H9 (cell line): Measurements from ENCODE around the gene PLCG1. TPM values are rescaled to one million over a fixed set of nuclear protein-coding genes. Genes with fewer than 3 reads are reported as not detected.
A peak's percentile ranks its signal among the peaks of the same experiment; 100 is the strongest.

Source experiments
- DNase-seq: peaks from one replicate; pipeline ENCODE4 v3.0.0-alpha.2; 2017
- H2AFZ ChIP-seq: one replicate; pipeline ENCODE4 v1.6.1; 2013; ENCODE audit warnings: mild to moderate bottlenecking, low read length, control low read depth, moderate library complexity
- H2AK5ac ChIP-seq: 2 replicates; pipeline ENCODE4 v1.6.1; 2013; ENCODE audit warnings: low read length, control low read depth, mixed read lengths; ENCODE audit not compliant: insufficient read length
- H2BK120ac ChIP-seq: one replicate; pipeline ENCODE4 v1.6.1; 2013; ENCODE audit warnings: low read depth, mild to moderate bottlenecking, low read length, control low read depth, inconsistent platforms; ENCODE audit not compliant: poor library complexity, severe bottlenecking
- H2BK12ac ChIP-seq: 2 replicates; pipeline ENCODE4 v1.6.1; 2013; ENCODE audit warnings: low read length, control low read depth, mixed read lengths, low read depth; ENCODE audit not compliant: insufficient read length
- H2BK15ac ChIP-seq: 2 replicates; pipeline ENCODE4 v1.6.1; 2013; ENCODE audit warnings: low read depth, low read length, control low read depth
- H2BK20ac ChIP-seq: one replicate; pipeline ENCODE4 v1.6.1; 2013; ENCODE audit warnings: low read depth, mild to moderate bottlenecking, low read length, control low read depth, inconsistent platforms; ENCODE audit not compliant: poor library complexity, severe bottlenecking
- H2BK5ac ChIP-seq: 2 replicates; pipeline ENCODE4 v1.6.1; 2013; ENCODE audit warnings: low read length, control low read depth, mixed read lengths; ENCODE audit not compliant: insufficient read length
- H3K14ac ChIP-seq: 2 replicates; pipeline ENCODE4 v1.6.1; 2013; ENCODE audit warnings: low read length, control low read depth; ENCODE audit not compliant: insufficient read depth
- H3K18ac ChIP-seq: 2 replicates; pipeline ENCODE4 v1.6.1; 2013; ENCODE audit warnings: low read depth, mild to moderate bottlenecking, mixed read lengths, low read length, control low read depth; ENCODE audit not compliant: insufficient read length
- H3K23ac ChIP-seq: 2 replicates; pipeline ENCODE4 v1.6.1; 2013; ENCODE audit warnings: low read length, control low read depth, mixed read lengths, low read depth; ENCODE audit not compliant: insufficient read length
- H3K23me2 ChIP-seq: 2 replicates; pipeline ENCODE4 v1.6.1; 2013; ENCODE audit warnings: low read depth, mild to moderate bottlenecking, mixed read lengths, low read length, control low read depth; ENCODE audit not compliant: insufficient read length, poor library complexity, severe bottlenecking
- H3K27ac ChIP-seq: 2 replicates; pipeline ENCODE4 v1.5.1; 2013; ENCODE audit warnings: low read length, control low read depth, mixed read lengths, low read depth; ENCODE audit not compliant: insufficient read length
- H3K27me3 ChIP-seq: 2 replicates; pipeline ENCODE4 v1.6.1; 2013; ENCODE audit warnings: low read length, control low read depth, inconsistent platforms; ENCODE audit not compliant: insufficient read depth
- H3K4ac ChIP-seq: 2 replicates; pipeline ENCODE4 v1.6.1; 2013; ENCODE audit warnings: low read depth, mild to moderate bottlenecking, control low read depth, inconsistent platforms, low read length, moderate library complexity
- H3K4me1 ChIP-seq: 2 replicates; pipeline ENCODE4 v1.6.1; 2013; ENCODE audit warnings: low read length, control low read depth, inconsistent platforms; ENCODE audit not compliant: insufficient read depth
- H3K4me2 ChIP-seq: 2 replicates; pipeline ENCODE4 v1.6.1; 2013; ENCODE audit warnings: low read length, control low read depth, mixed read lengths; ENCODE audit not compliant: insufficient read length, insufficient read depth
- H3K56ac ChIP-seq: 2 replicates; pipeline ENCODE4 v1.6.1; 2013; ENCODE audit warnings: low read depth, mild to moderate bottlenecking, mixed read lengths, low read length, control low read depth; ENCODE audit not compliant: insufficient read length
- H3K79me1 ChIP-seq: 2 replicates; pipeline ENCODE4 v1.6.1; 2013; ENCODE audit warnings: low read depth, mild to moderate bottlenecking, moderate library complexity, low read length, control low read depth, inconsistent platforms; ENCODE audit not compliant: insufficient read depth, poor library complexity, severe bottlenecking
- H3K79me2 ChIP-seq: 2 replicates; pipeline ENCODE4 v1.6.1; 2013; ENCODE audit warnings: low read length, control low read depth, inconsistent platforms; ENCODE audit not compliant: insufficient read depth
- H3K9ac ChIP-seq: 2 replicates; pipeline ENCODE4 v1.6.1; 2013; ENCODE audit warnings: low read length, control low read depth, mixed read lengths; ENCODE audit not compliant: insufficient read length; ENCODE audit errors: extremely low read depth
- H3K9me3 ChIP-seq: one replicate; pipeline ENCODE4 v1.6.1; 2013; ENCODE audit warnings: low read depth, low read length, inconsistent platforms; ENCODE audit not compliant: control insufficient read depth
- H3T11ph ChIP-seq: one replicate; pipeline ENCODE4 v1.6.1; 2013; ENCODE audit warnings: mild to moderate bottlenecking, low read length, control low read depth, inconsistent platforms
- H4K20me1 ChIP-seq: one replicate; pipeline ENCODE4 v1.6.1; 2013; ENCODE audit not compliant: control insufficient read depth, insufficient read length, insufficient read depth
- H4K5ac ChIP-seq: 2 replicates; pipeline ENCODE4 v1.6.1; 2013; ENCODE audit warnings: low read depth, mild to moderate bottlenecking, mixed read lengths, low read length, control low read depth; ENCODE audit not compliant: insufficient read length
- H4K8ac ChIP-seq: replicated peaks from 2 replicates; pipeline ENCODE4 v1.6.1; 2013; ENCODE audit warnings: low read length, control low read depth, mixed read lengths, low read depth; ENCODE audit not compliant: insufficient read length
- H4K91ac ChIP-seq: 2 replicates; pipeline ENCODE4 v1.6.1; 2013; ENCODE audit warnings: low read depth, mild to moderate bottlenecking, moderate library complexity, mixed read lengths, low read length, control low read depth; ENCODE audit not compliant: insufficient read length
- H3K27ac Mint-ChIP-seq, 3 experiments: 2 replicates in 2 of 3; 3 replicates in 1 of 3; pipeline ENCODE4 v1.8.0; 2020 to 2021; ENCODE audit warnings: mixed read lengths in 3 of 3, mild to moderate bottlenecking in 1 of 3, moderate library complexity in 1 of 3
- H3K27me3 Mint-ChIP-seq: 2 replicates; pipeline ENCODE4 v1.8.0; 2021; ENCODE audit warnings: low read depth, mild to moderate bottlenecking, moderate library complexity, mixed read lengths
- H3K36me3 Mint-ChIP-seq, 3 experiments: 2 replicates in 2 of 3; 3 replicates in 1 of 3; pipeline ENCODE4 v1.8.0; 2020 to 2021; ENCODE audit warnings: low read depth in 3 of 3, mixed read lengths in 3 of 3; ENCODE audit not compliant: insufficient read depth in 1 of 3
- H3K4me1 Mint-ChIP-seq, 2 experiments: 2 replicates each; pipeline ENCODE4 v1.8.0; 2020; ENCODE audit warnings: mixed read lengths in 2 of 2
- H3K4me3 Mint-ChIP-seq, 2 experiments: 2 replicates in 1 of 2; 3 replicates in 1 of 2; pipeline ENCODE4 v1.8.0; 2020 to 2021; ENCODE audit warnings: mild to moderate bottlenecking in 2 of 2, mixed read lengths in 2 of 2, moderate library complexity in 1 of 2
- H3K9me3 Mint-ChIP-seq, 2 experiments: 2 replicates in 1 of 2; 3 replicates in 1 of 2; pipeline ENCODE4 v1.8.0; 2020; ENCODE audit warnings: mild to moderate bottlenecking in 2 of 2, mixed read lengths in 2 of 2, moderate library complexity in 1 of 2
- WGBS: extraction: QIAGEN DNeasy Blood & Tissue Kit; methylation state at CpG from one replicate; pipeline ENCODE4 v1.1.7; 2013; ENCODE audit warnings: missing lambda C conversion rate, low lambda C conversion rate, mixed read lengths; ENCODE audit not compliant: insufficient read length; ENCODE audit errors: extremely low coverage; 5-methylcytosine and 5-hydroxymethylcytosine counted together
- total RNA-seq: library from RNA; stranded (reverse); gene quantifications from 2 replicates; pipeline ENCODE4 v1.2.1, GENCODE V29; 2021
- TF ChIP-seq, protein P1 (sequence below): fragments of 200-600 bp; sonication (generic); conservative IDR thresholded peaks from 3 replicates; pipeline ENCODE4 v1.8.0; 2021; ENCODE audit warnings: antibody characterized with exemption, mild to moderate bottlenecking

PLCG1 gene
- total RNA-seq, 1 experiment from 2014 or later, result 171 TPM

DNA sequence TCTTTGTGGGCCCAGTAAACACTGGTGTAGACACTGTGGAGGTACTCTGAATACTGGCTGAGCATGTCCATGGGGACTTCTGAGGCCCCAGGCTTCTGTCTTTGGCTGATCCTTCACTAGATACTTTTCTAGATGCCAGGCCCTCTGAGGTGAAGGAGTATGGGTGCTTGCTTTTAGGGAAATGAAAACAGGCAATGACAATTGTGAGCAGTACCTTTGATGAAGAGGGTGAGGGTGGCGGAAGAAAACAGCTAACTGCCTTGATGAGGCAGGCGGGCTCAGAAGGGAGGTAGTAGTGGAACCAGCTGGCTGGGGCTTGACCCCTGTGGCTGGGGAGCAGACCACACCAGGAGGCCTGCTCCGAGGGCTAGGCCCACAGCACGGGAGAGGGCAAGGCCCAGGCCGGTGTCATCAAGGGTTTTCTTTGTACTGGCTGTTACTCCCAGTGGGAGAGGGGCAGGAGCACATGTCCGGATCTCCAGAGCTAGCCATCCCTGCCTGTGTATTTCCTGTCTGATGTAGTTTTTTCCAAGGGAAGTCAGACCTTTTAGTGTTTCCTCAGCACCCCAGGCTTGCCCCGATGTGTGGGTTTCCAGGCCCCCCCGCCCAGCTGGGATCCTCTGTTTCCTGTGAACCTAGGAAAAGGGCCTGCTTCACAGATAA, 3.9 kb downstream of the PLCG1 start:
- Histone ChIP-seq H4K91ac (no peak overlapping the region), H4K8ac (no peak overlapping the region), H3K18ac (no peak overlapping the region), H3K56ac (no peak overlapping the region), H3K27ac (no peak overlapping the region), H2AK5ac (no peak overlapping the region), H4K5ac (no peak overlapping the region), H3K4me1 (peaks cover 16% of the 10 kb centered on the region; the same call in 1 of the 2 replicates), H3K9ac (no peak overlapping the region), H3K27me3 (no peaks in the 10 kb centered on the region), H3K9me3 (no peaks in the 10 kb centered on the region), H2BK5ac (no peak overlapping the region), H2BK120ac (no peak overlapping the region), H4K20me1 (no peaks in the 10 kb centered on the region), H3K14ac (no peak overlapping the region; the same call in 1 of the 2 replicates), H2AFZ (no peak overlapping the region), H2BK15ac (no peak overlapping the region), H3K79me1 (peaks cover 4% of the 10 kb centered on the region), H3T11ph (no peak overlapping the region), H3K4ac (no peak overlapping the region), H3K23me2 (peaks cover 17% of the 10 kb centered on the region), H2BK12ac (no peak overlapping the region), H2BK20ac (no peak overlapping the region), H3K4me2 (peak overlapping the region; percentile 16), H3K23ac (no peak overlapping the region), H3K79me2 (peaks cover 79% of the 10 kb centered on the region)
- H3K27me3 Mint-ChIP-seq, result peaks cover 2% of the 10 kb centered on the region
- no peak for DNase-seq
- H3K36me3 Mint-ChIP-seq, result peaks cover 8 to 27% (median 13%) of the 10 kb centered on the region in 3 experiments
- TF ChIP-seq, protein P1, sequence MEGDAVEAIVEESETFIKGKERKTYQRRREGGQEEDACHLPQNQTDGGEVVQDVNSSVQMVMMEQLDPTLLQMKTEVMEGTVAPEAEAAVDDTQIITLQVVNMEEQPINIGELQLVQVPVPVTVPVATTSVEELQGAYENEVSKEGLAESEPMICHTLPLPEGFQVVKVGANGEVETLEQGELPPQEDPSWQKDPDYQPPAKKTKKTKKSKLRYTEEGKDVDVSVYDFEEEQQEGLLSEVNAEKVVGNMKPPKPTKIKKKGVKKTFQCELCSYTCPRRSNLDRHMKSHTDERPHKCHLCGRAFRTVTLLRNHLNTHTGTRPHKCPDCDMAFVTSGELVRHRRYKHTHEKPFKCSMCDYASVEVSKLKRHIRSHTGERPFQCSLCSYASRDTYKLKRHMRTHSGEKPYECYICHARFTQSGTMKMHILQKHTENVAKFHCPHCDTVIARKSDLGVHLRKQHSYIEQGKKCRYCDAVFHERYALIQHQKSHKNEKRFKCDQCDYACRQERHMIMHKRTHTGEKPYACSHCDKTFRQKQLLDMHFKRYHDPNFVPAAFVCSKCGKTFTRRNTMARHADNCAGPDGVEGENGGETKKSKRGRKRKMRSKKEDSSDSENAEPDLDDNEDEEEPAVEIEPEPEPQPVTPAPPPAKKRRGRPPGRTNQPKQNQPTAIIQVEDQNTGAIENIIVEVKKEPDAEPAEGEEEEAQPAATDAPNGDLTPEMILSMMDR, result no peak
- WGBS, result no CpG with 5 or more reads among the region's 8 CpGs
- peak overlapping the region in 2 of 3 experiments; percentile 57 to 86; a peak in 5 of 7 replicates for H3K27ac Mint-ChIP-seq
- H3K4me3 Mint-ChIP-seq, result peak overlapping the region in 1 of 2 experiments; percentile 63; a peak in 1 of 5 replicates
- H3K9me3 Mint-ChIP-seq, result no peaks in the 10 kb centered on the region; a peak in 1 of 5 replicates
- H3K4me1 Mint-ChIP-seq, result peaks cover 50 to 64% of the 10 kb centered on the region in 2 experiments
